GM21528 (cell line): ENCODE data around the gene COG3.

ENCODE experiments used
- ATAC-seq: cut with Tn5 transposase; IDR thresholded peaks from one replicate; pipeline ENCODE4 v1.9.1; 2021; ENCODE audit warnings: mild to moderate bottlenecking, moderate library complexity; ENCODE audit not compliant: unreplicated experiment, low FRiP score

COG3 gene

DNA sequence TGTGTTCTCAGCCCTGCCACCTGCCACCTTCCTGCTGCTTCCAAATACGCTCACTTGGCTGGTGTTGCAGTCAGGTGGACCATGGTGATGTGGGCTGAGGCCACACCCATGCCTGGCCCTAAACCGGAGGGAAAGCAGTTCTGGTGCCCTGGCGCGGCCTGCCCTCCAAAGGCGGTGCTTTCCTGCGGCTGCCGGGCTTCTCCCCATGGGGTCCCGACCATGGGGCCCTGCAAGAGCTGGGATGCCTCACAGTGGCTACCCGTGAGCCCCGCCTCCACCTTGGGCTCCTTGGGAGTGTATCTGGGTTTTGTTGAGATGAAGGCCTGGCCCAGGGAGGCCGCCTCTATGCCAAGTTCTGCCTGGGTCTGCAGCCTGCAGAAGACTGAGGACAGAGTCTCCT is 77.1 kb downstream of the COG3 start:
- ATAC-seq = no peak

DNA sequence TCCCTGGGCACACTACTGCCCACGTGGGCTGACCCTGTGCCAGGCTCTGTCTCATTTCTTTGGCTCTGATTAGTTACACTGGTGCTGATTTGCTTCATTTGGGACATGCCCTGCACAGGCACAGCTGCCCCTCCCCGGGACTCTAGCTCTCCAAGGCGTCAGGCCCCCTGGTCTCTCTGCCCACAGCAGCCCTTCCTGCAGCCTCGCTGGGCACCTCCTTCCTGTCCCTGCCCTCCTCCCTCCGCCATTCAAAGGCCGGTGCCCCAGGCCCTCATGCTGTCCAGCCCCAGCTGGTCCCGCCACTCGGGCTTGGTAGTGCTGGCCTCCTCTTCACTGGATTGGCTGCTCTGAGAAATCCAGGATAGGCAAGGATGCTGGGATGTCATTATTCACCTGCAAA is 77.7 kb downstream of the COG3 start:
- ATAC-seq = no peak

DNA sequence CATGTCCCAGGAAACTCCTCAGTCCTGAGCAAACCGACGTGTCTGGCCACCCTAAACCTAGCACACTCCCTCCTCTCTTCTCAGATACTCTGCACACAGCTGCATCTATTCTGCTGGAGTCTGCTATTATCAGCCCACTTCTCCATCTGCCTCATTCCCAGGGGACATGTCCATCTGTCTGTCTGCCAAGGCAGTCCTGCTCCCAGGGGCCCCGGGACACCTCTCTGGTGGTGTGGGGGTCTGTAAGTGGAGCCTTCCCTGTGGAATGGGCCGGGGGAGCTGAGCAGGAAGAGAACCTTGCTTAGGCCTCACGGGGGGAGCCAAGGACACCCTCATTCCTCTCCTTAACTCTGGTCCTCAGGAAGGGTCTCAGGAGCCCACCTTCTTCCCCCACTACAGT is 78.1 kb downstream of the COG3 start:
- no peak for ATAC-seq

DNA sequence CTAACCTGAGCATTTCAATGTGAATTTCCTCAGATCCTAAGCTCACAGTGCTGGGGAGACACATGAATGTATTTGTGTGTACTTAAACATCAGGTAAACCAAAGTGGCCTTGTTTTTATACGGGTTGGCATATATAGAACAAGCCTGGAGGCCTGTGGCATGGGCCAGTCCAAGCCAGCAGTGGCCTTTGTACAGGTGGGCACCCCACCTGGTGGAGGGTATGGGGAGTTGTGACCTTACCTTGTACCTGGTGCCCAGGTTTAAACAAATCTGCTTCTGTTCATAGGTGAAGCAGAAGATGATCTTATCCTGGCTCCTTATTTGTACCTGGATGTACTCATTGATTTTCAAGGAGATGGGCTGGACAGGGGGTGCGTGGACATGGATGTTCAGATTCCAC is 79.8 kb downstream of the COG3 start:
- ATAC-seq = no peak

DNA sequence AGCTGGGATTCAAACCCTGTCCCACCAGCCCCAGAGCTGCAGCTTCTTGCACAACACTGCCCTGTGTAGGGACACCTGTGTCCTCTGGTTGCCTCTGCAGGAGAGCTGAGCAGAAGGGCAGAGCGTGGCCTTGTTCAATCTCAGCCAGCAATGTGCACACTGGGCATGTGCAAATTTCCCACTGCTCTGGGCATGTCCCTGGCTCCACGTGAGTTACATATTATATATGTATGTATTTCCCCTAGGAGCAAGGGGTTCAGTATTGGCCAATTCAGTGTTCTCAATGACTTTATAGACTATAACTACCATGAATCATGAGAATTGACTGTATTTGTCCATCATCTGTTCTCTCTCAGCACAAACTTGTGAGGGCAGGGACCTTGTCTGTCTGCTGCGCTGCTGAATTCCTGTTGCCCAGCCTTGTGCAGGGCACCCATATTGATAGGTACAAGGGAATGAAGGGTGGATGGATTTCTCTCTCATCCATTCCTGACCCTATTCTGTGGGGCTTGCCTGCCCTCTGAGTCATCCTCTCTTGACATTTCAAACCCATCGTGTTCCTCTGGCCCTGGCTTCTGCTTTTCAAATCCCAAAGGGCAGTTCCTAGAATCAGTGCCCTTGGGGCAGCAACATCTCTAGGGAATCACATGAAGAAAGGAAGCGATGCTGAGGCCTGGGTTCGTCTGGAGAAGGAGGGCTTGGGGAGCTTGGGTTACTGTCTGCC is 81.1 kb downstream of the COG3 start:
- ATAC-seq = no peak

DNA sequence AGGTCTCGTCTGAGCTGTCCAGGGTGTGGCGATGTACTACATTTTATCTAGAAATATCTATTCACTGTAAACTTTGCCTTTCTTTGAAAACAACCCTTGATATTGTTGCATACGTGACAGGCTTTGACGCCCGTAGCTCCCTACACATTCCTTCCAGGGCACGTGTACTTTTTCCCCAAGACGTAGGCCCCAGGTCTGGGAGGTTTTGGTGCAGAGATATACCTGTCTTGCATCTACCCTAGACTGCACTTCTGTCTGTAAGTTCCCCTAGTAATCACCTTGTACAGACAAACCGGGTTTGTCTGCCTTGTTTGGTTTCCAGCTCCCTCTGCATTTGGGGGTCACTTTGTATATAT is 81.6 kb downstream of the COG3 start:
- no peak for ATAC-seq

DNA sequence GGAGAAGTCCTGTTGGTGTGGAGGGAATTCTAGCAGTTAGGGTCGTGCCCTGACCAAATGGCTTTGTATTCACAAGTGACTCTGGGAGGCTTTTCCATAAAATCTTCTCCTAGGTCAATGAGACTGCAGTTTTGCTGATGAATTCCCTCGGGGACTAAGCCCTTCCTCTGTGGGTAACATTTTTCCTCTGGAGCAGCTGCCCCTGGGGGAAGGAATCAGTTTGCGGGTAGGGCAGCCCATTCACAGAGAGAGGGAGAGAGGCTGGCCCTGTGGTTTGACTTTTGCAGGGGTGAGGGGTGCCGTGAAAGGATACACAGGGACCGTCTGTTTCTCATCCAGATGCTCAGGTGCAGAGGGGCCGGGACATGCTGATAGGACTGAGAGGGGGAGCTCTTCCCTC is 83.5 kb downstream of the COG3 start:
- ATAC-seq = no peak

DNA sequence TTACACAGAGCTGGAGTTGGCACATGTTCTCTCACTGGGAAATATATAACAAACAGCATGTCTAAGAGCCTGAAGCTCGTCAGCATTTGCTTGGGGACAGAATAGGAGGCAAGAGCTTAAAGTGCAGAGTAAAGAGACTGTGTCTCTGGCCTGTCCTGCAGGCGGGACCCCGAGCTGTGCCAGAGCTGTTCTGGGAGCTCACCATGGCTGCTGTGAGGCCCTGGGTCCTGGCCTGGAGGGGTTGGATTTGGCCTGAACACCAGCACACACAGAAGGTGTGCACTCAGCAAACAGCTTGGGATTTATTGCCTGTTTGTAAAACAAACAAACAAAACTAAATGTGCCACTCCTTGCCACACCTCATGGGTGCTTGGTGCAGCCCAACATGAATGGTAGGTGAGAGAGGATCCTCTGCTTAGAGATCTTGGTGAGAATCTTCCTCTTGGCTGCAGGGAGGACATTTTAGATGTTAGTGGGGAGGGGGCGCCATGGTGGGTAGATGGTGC is 89.9 kb downstream of the COG3 start:
- no peak for ATAC-seq

DNA sequence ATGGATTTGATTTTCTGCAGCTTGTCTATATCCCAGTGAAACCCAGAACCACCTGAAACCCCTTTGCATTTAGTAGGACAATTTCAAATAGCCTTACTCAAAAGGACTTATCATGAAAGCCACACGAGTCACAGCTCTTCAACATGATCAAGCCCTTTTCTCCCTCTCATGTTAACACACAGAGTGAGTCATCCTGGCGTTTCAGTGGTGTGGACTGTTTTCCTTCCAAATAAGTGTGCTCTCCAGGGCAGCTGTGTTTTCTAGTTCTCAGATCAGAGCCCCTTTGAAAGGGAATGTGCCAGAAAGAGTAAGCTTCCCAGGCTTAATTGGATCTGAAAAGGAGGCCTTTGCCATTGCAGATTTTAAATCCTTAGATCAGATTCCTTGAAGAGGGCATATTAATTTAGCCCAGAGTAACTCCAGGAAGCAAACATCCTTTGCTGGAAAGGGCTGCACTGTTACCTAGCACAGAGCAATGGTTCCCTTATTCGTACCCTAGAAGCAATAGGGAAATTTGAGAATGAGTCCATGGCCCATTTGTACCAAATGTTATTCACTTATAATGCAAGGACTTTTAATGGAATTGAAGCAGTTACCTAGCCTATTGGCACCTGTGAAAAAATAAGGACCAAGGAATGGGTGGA is 99.5 kb downstream of the COG3 start:
- ATAC-seq = no peak

DNA sequence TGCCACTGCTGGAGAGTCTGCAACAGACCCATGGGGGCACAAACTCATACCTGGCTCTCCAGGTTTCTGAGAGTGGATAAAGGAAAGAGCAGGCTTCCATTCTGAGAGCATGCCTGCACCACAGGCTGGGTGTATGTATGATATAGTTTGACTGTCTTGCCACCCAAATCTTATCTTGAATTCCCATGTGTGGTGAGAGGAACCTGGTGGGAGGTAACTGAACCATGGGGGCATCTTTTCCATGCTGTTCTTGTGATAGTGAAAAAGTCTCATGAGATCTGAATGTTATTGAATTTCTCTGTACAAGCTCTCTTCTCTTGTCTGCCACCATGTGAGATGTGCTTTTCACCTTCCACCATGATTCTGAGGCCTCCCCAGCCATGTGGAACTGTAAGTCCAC is 100.6 kb downstream of the COG3 start:
- ATAC-seq = no peak

DNA sequence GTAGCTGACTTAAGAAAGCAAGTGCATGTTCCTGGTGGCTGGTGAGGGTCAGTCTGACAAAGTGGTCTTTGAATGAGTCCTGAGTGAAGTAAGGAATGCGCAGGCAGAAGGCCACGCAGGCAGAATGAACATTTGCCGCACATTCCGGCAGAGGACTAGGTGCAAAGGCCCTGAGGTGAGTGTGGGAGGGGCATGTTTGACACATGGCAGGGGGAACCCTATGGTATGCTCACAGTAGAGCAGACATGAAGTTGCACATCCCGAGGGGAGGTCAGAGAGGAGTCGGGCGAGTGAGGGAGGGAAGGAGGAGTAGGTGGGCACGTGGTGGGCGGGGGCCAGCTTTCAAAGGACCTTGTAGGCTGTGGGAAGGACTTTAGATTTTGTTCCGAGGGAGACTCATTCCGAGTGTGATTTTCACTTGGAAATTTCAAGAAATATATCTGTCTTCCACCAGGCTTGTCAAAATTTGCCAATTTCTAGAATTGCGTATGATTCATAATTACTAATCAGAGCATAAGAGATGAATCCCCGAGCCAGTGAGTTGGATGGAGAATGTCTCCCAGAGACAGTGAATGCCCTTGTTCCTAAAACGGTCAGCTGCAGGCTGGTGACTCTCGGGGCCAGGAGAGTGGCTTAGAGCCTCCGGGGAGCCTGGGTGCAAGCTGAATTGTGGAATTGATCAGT is 110.5 kb downstream of the COG3 start:
- ATAC-seq = no peak

DNA sequence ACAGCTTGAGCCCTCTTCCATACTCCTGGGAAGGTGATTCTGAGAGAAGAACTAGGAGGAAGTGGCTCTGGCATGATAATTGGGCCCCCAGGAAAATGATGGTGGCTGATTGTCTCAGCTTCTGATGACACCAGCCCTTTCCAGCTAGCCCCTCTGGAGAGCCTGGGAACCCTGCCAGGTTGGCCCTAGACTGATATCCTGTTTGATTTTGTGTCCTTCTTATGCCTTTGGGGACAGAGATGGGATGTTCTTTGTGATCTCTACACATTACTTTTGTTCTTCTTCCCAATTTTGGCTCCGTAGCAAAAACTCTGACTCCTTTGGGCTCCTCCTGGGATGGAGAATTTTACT is 111.1 kb downstream of the COG3 start:
- no peak for ATAC-seq

DNA sequence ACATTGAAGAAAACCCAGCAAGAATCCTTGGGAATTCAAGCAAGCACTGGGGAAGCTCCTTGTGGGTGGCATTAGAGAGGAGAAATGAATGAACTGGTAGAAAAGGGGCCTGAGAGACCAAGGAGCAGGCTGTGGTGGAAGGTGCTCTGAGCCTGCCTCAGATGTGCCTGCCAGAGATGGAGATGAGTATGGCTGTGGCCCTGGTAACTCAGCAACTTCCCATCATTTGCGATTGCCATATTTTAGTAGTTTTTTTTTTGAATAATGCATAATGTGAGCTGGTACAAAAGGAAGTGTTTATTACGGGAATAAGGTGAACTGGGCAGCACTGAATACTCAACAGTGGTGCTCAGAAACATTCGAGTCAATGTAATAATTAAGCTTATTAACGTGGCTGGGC is 111.7 kb downstream of the COG3 start:
- no peak for ATAC-seq

DNA sequence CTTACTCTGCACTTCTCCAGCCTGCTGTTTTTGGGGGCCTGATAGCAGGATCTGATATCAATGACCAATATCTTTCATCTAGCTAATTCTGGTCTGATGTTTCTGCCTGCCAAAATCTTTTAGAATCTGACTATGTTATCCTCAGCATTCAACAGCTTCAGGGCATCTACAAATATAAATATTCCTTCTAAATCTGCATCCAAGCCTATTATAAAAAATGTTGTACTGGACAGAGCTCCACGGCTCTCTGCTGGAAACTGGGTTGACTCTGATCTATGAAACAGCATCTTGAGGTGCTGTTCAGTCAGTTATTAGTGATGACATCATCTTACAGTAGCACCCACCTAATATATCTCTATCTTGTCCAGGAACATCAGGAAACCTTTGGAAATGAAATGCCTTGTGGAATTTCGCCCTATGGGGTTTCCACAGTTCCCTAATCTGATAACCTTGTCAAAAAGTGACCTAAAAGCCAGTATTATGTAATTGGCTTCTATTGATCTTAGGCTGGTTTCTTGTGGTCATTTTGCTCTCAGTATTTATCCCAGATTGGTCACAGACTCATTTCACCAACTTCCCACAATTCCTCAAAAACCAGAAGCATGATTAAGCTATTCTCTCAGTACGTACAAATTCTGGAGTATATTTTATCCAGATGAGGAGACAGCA is 117.8 kb downstream of the COG3 start:
- no peak for ATAC-seq

DNA sequence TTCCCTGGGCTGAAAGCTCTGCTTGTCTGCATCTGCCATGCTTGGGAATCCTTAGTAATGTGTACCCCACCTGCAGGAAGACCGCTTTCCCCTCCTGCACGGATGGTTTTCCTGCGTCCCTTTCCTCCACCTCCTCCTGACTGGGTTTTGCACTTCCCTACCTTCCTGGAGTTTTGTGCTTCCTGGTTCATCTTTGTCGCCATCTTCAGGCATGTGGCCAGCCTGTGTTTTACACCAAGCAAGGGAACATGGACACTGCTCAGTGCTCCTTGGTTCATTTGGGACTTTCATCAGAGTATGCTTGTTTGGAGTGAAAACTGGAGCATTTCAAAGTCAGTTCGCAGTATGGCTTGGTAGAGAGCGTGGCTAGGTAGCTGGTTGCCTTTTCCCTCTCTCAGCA is 120.1 kb downstream of the COG3 start:
- ATAC-seq = no peak
